Heart right ventricle (tissue), 16 donors: Measurements from ENCODE around the gene CDKL2. TPM values are rescaled to one million over a fixed set of nuclear protein-coding genes. Genes with fewer than 3 reads are reported as not detected.

ENCODE experiments used
- ATAC-seq, 8 donors: fragments of 200-7000 bp; cut with Tn5 transposase; one replicate each; pipeline ENCODE4 v1.9.1; 2020; ENCODE audit warnings: mild to moderate bottlenecking in 8 of 8, moderate library complexity in 8 of 8, moderate number of reproducible peaks in 1 of 8
- DNase-seq, 2 donors: peaks; one replicate each; pipeline ENCODE4 v3.0.0-alpha.2; 2020
- H3K27ac ChIP-seq, 10 donors: fragments of 200-600 bp; sonication (generic) in 2 of 10; one replicate each; pipeline versions ENCODE4 v1.5.0 to v1.8.0; 2020 to 2022; ENCODE audit warnings: mild to moderate bottlenecking in 3 of 10
- H3K27me3 ChIP-seq, 7 donors: fragments of 200-600 bp; one replicate each; pipeline ENCODE4 v1.8.0; 2021 to 2022; ENCODE audit warnings: mild to moderate bottlenecking in 2 of 7
- H3K36me3 ChIP-seq, 9 donors: fragments of 200-600 bp; sonication (generic) in 1 of 9; one replicate each; pipeline versions ENCODE4 v1.5.0 to v1.8.0; 2020 to 2022; ENCODE audit warnings: mild to moderate bottlenecking in 2 of 9
- H3K4me1 ChIP-seq, 9 donors: fragments of 200-600 bp; sonication (generic) in 1 of 9; one replicate each; pipeline versions ENCODE4 v1.5.0 to v1.8.0; 2020 to 2022; ENCODE audit warnings: mild to moderate bottlenecking in 4 of 9
- H3K4me3 ChIP-seq, 10 donors: fragments of 200-600 bp; sonication (generic) in 2 of 10; one replicate each; pipeline versions ENCODE4 v1.5.0 to v1.8.0; 2020 to 2022; ENCODE audit warnings: mild to moderate bottlenecking in 7 of 10, moderate library complexity in 2 of 10
- H3K9me3 ChIP-seq, 11 donors: fragments of 200-600 bp in 10 of 11; sonication (generic) in 2 of 11; one replicate each; pipeline versions ENCODE4 v1.5.0 to v1.8.0; 2013 to 2022; ENCODE audit warnings: mild to moderate bottlenecking in 2 of 11, control low read depth in 1 of 11, moderate library complexity in 1 of 11
- CTCF ChIP-seq, 9 donors: fragments of 200-600 bp; sonication (generic) in 2 of 9; IDR thresholded peaks; one replicate each; pipeline versions ENCODE4 v1.5.0 to v1.8.0; 2021 to 2022; ENCODE audit warnings: antibody characterized with exemption in 9 of 9, mild to moderate bottlenecking in 5 of 9, moderate library complexity in 1 of 9
- WGBS, 2 donors: extraction: QIAGEN DNeasy Blood & Tissue Kit; methylation state at CpG; one replicate each; pipeline ENCODE4 v1.1.7; 2013; ENCODE audit warnings: inconsistent platforms in 1 of 2; 5-methylcytosine and 5-hydroxymethylcytosine counted together
- intact Hi-C, 10 donors: fragments of 100-400 bp; cut with DNase I; formaldehyde crosslinking; loops; one replicate each; pipeline versions ENCODE4 v1.11.1 to v1.14.2; 2022
- polyA plus RNA-seq, 2 donors: library from polyadenylated mRNA; stranded (reverse); fragments of 200-250 nt; gene quantifications; one replicate each; pipeline ENCODE4 v1.2.3, GENCODE V29; 2013
- total RNA-seq, 10 donors: library from RNA; stranded (reverse); fragmentation: NEBNext Ultra II Directional in 3 of 10; extraction: Animal tissue kit (Norgen Biotek cat#: 25700) in 3 of 10; gene quantifications; one replicate each; pipeline versions ENCODE4 v1.2.1 to v1.2.4, GENCODE V29; 2021 to 2023
- donor health status: Arrhythmogenic right ventricular cardiomyopathy.
- donor health status: ischemic (EF 13 %, LVEDD 7.1; RV severe dilation, severe dysfunction).
- donor health status: healthy with polysubstance abuse.
- donor health status: DM: no; HTN: yes; CAD: no.
- donor health status: DM: no; HTN: no; CAD: no.
- donor health status: ischemic (EF 25% LVEDD 6.9; RV normal size, moderate dysfunction).
- donor health status: ischemic (EF 25% LVEDD 5.7; RV mildly dilated, moderate dysfunction).
- donor health status: healthy.
- donor health status: DM: yes; HTN: yes; CAD: no.
- donor health status: Ischemic cardiomyopathy.
- donor health status: ischemic (EF 35%, LVEDD 5.7; RV mildly dilated, moderate dysfunction).
- donor health status: nonischemic (EF 11% LVEDD 7.7; RV severe dilation, severe dysfunction).
- donor health status: DM: yes; HTN: yes; CAD: no.
- donor health status: PGD.
- donor health status: ischemic (EF 29% LVEDD 5.4; RV normal size, mild dysfunction).
- donor health status: nonischemic (EF 23%, LVEDD 6.1; RV moderate dilation, normal function).

Gene CDKL2
- total and polyA plus RNA-seq, 12 donors, result 0.01 to 0.56 (median 0.31) TPM; not detected in 2

GRCh38 chr4:75662626-75663025 is 32.3 kb upstream of the CDKL2 start:
- 82 to 88% methylated on average over 2 of the region's 2 CpGs for WGBS, 2 donors
- Histone ChIP-seq H3K27me3 (no peaks in the 10 kb centered on the region), H3K4me1 (peaks cover 0 to 44% (median 20%) of the 10 kb centered on the region in 9 donors), H3K9me3 (no peaks in the 10 kb centered on the region), H3K27ac (no peak overlapping the region), H3K36me3 (peaks cover 0 to 51% (median 10%) of the 10 kb centered on the region in 9 donors), H3K4me3 (no peak overlapping the region)
- intact Hi-C loops, result no loop called here
- ATAC-seq (no peak), DNase-seq (no peak)
- no peak for TF ChIP-seq CTCF (IDR thresholded peaks at IDR 0.05)

- ATAC-seq (no peak), DNase-seq (no peak)
- peaks cover 0 to 25% (median 14%) of the 10 kb centered on the region in 9 donors for H3K4me1 ChIP-seq
- WGBS, 2 donors, result 74 to 86% methylated on average over 2 of the region's 2 CpGs
- peaks cover 0 to 73% (median 15%) of the 10 kb centered on the region in 9 donors for H3K36me3 ChIP-seq
- no peak overlapping the region for H3K4me3 ChIP-seq
- no peaks in the 10 kb centered on the region for H3K27me3 ChIP-seq
- TF ChIP-seq CTCF (IDR thresholded peaks at IDR 0.05), result no peak
- H3K27ac ChIP-seq, result no peak overlapping the region
- intact Hi-C loops, result no loop called here
- no peaks in the 10 kb centered on the region for H3K9me3 ChIP-seq
Observed at GRCh38 chr4:75660491-75660890, 30.2 kb upstream of the CDKL2 start.

- ATAC-seq (no peak), DNase-seq (no peak)
- no peak for TF ChIP-seq CTCF (IDR thresholded peaks at IDR 0.05)
- Histone ChIP-seq H3K27me3 (no peaks in the 10 kb centered on the region), H3K9me3 (no peaks in the 10 kb centered on the region), H3K4me3 (no peak overlapping the region), H3K4me1 (peaks cover 0 to 21% (median 10%) of the 10 kb centered on the region in 9 donors), H3K27ac (no peak overlapping the region), H3K36me3 (peaks cover 0 to 82% (median 22%) of the 10 kb centered on the region in 9 donors)
- 36 to 62% methylated on average over 1 of the region's 1 CpG for WGBS, 2 donors
- intact Hi-C loops, result loop anchor here in 2 of 10 donors (5.0 to 10.0 kb wide), 3 partner anchors 63 to 185 kb away; partner anchors contain the start of gene USO1 (in 1 of the 2)
Observed at GRCh38 chr4:75659512-75660031, 29.2 kb upstream of the CDKL2 start.

GRCh38 chr4:75658876-75659275 is 28.5 kb upstream of the CDKL2 start:
- Histone ChIP-seq H3K27ac (no peak overlapping the region), H3K4me1 (peaks cover 0 to 21% (median 12%) of the 10 kb centered on the region in 9 donors), H3K27me3 (no peaks in the 10 kb centered on the region), H3K9me3 (no peaks in the 10 kb centered on the region), H3K4me3 (no peak overlapping the region), H3K36me3 (peaks cover 0 to 89% (median 24%) of the 10 kb centered on the region in 9 donors)
- no peak for ATAC-seq
- no peak for TF ChIP-seq CTCF (IDR thresholded peaks at IDR 0.05)
- intact Hi-C loops, result loop anchor here in 2 of 10 donors (5.0 to 10.0 kb wide), 3 partner anchors 63 to 186 kb away; partner anchors contain the start of gene USO1 (in 1 of the 2)
- no peak for DNase-seq
- 84 to 86% methylated on average over 4 of the region's 4 CpGs for WGBS, 2 donors
